Activated CD8-positive, alpha-beta memory T cell treated with anti-CD3 and anti-CD28 coated beads, Interleukin-2, amount 50 U/mL, for 48 hours (primary cell): ENCODE data around the gene IL17RA.
"Not testable (repeated sequence)": the region's sequence is repeated elsewhere in the genome, so short reads cannot be mapped to it uniquely, and the experiment has no call there.

Source experiments
- DNase-seq: peaks from one replicate; pipeline ENCODE4 v3.0.0-alpha.2; 2020

IL17RA gene

GRCh38 chr22:17130199-17130598 lies 45.4 kb downstream of the IL17RA start:
- no peak for DNase-seq

DNA sequence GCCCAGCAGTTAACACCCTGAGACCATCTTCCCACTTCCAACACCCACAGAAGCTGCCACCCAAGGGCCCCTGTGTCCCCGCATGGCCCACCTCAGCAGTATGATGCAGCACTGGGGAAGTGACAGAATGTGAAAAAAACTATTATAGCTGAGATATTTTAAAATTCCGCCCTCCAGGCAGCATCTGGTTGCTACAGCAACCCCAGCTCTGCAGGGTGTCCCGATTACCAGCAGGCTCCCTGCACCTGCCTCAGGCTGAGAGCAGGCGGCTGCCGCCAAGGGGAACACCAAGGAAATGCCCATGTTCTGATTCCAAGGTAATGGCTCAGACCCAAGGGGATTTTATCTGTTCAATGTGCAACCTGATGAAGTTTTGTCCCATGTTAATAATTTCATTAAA lies 46.9 kb downstream of the IL17RA start:
- DNase-seq = no peak

GRCh38 chr22:17132112-17132511 lies 47.3 kb downstream of the IL17RA start:
- DNase-seq = no peak

- no peak for DNase-seq
Observed at GRCh38 chr22:17133137-17133536, 48.3 kb downstream of the IL17RA start.

- DNase-seq = no peak
Observed at GRCh38 chr22:17135153-17135760, 50.5 kb downstream of the IL17RA start.

DNA sequence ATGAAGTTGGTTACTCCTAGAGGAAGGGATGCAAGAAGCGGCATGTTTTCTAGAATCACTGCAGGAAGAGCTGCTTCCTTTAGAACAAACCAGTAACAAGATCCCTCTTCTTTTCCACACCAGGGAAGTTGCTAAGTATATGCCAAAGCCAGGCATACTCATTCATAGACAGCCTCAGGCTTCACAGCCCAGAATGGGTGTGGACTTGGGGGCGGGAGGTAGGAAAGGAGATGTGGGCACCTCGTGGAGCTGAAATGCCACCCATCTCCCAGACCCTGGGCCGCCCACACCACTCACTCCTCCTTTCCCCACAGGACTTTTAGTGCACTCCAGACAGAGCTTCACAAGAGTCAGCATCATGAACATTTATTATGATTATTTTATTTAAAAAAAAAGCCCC lies 52.4 kb downstream of the IL17RA start:
- DNase-seq = no peak

DNA sequence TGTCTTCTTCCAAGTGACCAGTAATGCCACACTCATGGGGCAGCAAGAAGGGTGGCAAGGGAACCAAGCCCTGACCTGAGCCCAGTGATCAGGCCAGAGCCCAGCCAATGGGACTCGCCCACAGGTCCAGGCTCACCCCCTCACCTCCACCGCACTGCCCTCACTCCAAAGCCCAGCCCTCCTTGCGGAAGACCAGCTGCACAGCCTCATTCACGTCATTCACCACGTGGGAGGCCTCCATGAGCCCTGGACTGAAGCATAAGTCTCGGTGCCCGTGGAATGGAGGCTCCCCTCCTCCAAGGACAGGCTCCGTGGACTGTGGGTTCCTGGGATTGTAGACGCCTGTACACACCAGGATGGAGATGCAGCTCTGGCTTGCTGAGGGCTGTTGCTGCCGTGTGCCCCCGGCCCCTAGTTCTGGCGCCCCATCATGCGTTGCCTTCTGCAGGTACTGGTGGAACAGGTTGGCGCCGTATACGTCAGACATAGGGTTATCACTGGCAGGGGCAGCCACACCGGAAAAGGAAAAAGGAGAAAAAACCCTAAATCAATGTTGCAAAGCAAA lies 53.1 kb downstream of the IL17RA start:
- DNase-seq = no peak

DNA sequence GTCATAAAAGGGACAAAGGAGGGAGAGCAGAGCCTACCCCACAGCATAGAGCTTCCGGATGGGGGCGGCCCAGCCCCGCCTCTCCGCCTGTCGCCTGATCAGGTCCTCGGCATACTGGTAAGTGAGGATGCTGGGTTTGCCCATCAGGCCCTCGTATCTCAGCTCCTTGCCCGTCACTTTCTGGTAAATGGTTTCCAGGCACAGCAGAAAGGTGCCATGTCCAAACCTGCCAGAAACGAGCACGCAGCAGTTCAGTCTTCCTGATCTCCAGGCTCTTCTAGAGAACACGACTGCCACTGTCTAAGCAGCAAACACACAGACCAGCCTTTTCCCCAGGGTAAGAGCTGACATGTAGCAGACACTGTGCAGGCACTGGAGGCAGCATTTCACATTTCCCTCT lies 53.7 kb downstream of the IL17RA start:
- no peak for DNase-seq

DNA sequence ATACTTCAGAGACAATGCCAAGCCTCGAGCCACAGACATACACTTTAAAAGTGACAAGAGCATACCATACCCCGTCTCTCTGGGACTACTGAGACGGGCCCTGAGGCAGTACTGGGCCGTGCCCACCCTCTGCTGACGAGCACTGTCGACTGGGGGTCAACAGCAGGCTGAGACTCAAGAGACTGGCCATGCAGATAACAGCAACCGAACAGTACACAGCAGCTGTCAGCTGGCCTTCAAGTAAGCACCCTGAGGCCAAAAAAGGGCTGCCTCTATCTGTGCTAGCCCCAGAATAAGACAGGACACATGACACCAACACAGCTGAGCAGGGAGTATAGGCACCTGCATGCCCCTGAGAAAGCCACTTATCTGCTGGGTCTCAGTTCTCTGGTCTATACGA lies 55.2 kb downstream of the IL17RA start:
- DNase-seq = no peak

- DNase-seq = no peak
Observed at GRCh38 chr22:17140826-17141766, 56.3 kb downstream of the IL17RA start.

DNA sequence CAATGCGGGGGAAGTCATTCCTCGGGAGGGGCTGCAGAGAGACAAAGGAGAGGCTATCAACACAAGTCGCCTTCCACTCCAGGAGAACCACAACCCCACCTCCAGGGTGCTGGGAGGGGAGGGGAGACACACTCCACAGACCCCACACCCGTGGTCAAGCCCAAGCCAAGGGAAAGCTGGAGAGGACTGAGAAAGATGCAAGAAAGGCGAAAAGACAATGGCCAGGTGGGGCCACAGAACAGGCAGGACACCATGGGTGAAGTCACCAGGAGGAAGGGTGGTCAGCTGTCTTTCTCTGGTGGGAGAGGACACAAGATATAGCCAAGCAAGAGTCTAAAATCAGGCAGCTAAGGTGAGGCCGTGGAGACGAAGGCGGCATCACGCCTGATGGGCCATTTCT lies 58.3 kb downstream of the IL17RA start:
- DNase-seq = no peak

DNA sequence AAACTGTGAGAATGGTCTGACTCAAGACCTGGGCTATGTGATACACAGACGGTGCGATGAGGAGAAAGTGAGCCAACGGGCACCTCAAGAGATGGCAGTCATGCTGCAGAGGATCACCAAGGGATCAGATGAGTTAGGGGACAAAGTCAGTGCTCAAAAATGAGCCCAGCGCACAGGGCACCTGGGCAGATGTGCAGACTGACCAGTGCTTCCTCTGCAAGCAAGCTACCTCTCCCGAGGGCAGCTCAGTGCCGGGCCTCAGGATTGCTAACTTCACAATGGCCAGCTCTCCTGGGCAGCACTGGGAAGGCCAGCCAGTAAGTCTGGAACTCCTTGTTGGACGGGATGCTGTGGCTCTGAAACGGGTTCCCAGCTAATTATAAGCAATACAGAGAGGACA lies 59.0 kb downstream of the IL17RA start:
- DNase-seq = no peak

DNA sequence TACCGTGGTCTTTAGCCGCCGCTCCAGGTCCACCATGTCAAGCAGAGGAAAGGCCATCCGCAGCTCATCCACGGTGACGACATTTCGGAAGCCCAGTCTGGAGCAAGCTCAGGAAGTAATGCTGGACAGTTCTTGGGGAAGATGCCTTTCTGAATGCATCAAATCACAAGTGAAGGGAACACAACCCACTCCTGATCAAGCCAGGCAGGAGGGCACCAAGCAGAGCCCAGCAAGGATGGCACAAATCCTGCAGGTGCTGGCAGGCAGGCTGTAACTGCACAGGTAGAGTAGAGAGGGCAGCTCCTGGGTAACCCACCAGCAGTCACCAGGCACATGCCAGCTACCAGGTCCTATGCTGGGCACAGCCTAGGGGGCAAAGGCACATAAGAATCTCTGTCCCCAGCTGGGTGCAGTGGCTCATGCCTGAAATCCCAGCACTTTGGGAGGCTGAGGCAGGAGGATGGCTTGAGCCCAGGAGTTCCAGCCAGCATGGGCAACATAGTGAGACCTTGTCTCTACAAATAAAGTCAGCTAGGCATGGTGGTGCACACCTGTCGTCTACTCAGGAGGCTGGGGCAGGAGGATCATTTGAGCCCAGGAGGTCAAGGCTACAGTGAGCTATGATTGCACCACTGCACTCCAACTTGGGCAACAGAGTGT lies 60.4 kb downstream of the IL17RA start:
- DNase-seq = no peak

GRCh38 chr22:17147458-17147857 lies 62.7 kb downstream of the IL17RA start:
- not testable (repeated sequence) for DNase-seq

DNA sequence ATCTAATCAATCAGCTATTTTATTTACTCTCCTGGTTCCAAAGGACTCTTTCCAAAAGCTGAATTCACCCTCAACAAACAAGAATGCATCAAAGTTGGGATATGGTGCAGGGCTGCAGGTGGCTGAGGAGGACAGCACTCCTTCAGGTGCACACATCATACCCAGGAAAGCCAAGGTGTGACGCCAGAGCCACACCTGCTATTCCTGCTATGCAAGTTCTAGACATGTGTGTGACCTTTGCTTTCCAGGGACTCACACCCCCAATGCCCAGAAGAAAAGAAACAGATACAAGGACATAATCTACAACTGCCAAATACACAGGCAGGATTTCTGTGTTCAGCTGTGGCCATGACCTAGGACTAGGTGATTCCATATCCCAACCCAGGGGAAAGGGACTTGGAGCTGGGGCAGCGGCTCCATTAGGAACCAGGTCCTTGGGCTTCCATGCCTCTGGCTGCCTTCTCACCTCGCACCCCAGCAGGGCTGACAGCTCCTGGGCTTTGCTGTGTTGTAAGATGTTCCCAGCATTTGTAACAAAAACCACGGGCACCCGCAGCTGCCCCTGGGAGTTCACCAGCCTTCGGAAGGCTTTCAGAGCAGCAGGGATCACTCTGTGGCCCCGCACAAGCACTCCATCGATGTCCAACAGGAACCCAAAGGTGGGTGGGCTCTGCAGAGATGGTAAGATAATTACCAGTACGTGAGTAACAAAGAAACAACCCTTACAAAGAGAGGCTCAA lies 64.4 kb downstream of the IL17RA start:
- DNase-seq = no peak

- DNase-seq = no peak
Observed at GRCh38 chr22:17152340-17152739, 67.5 kb downstream of the IL17RA start.

GRCh38 chr22:17152971-17153370 lies 68.2 kb downstream of the IL17RA start:
- DNase-seq = no peak

DNA sequence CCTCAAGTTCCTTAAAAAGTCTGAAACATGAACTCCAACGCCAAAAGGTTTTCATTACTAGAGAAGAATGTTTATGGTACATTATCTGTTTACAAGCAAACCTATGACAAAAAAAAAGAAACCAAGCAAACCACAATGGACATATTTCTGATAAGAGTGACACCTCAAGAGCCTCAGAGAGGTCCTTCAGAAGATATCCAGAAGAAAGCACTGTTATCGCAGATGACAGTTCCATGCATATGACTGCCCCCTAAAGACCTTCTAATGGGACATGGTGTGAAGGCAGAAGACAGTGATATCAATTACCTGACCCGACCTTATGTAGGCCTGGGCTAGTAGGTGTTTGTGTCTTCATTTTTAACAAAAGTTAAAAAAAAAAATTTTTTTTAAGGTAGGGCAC lies 71.1 kb downstream of the IL17RA start:
- no peak for DNase-seq

GRCh38 chr22:17157714-17158113 lies 72.9 kb downstream of the IL17RA start:
- DNase-seq = no peak

DNA sequence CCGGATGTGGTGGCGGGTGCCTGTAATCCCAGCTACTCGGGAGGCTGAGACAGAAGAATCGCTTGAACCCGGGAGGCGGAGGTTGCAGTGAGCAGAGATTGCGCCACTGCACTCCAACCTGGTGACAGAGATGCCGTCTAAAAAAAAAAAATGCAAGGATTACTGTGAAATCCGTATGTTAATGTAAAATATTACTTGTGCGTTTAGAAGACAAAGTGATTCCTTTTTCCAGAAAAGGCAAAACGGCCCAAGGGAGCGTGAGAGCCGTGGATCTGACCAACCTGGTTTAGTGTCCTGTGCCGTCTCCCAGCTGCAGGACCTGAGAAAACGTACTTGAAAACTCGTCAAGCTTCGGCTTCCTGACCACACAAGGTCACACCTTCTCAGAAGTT lies 73.4 kb downstream of the IL17RA start:
- DNase-seq = no peak

- peak; percentile 94 for DNase-seq
Observed at GRCh38 chr22:17158568-17159503, 74.0 kb downstream of the IL17RA start, which contains the start of gene HDHD5. Gene HDHD5 (minus strand): TSS chr22:17159277. CDS start chr22:17159251, 26 bp downstream.
